Neural cell (in vitro differentiated cells): ENCODE measurements around the gene TFEB. TPM values are rescaled to one million over a fixed set of nuclear protein-coding genes. Genes with fewer than 3 reads are reported as not detected.

ENCODE experiments used
- H2AFZ ChIP-seq: fragments of 200-600, 300-800 bp; sonication (generic), shearing (Covaris generic); 2 replicates; pipeline ENCODE4 v1.6.0; 2014; ENCODE audit warnings: low read depth, mild to moderate bottlenecking, antibody characterized with exemption, low read length, moderate library complexity
- H3F3A ChIP-seq: fragments of 200-600 bp; shearing (Covaris generic); 2 replicates; pipeline ENCODE4 v1.6.1; 2016; ENCODE audit warnings: mild to moderate bottlenecking, moderate library complexity, mixed read lengths, antibody characterized with exemption, low read length; ENCODE audit not compliant: insufficient read depth, poor library complexity, severe bottlenecking
- H3K27ac ChIP-seq: fragments of 200-600, 300-800 bp; sonication (generic), shearing (Covaris generic); 2 replicates; pipeline ENCODE4 v1.5.1; 2014; ENCODE audit warnings: mild to moderate bottlenecking, low read length, moderate library complexity
- H3K27me3 ChIP-seq: fragments of 300-800, 200-600 bp; sonication (generic), shearing (Covaris generic); 2 replicates; pipeline ENCODE4 v1.6.0; 2014; ENCODE audit warnings: mild to moderate bottlenecking, low read depth, low read length, moderate library complexity; ENCODE audit not compliant: insufficient read depth
- H3K36me3 ChIP-seq: fragments of 300-800, 200-600 bp; sonication (generic), shearing (Covaris generic); 2 replicates; pipeline ENCODE4 v1.5.1; 2014; ENCODE audit warnings: mild to moderate bottlenecking, antibody characterized with exemption, low read length, moderate library complexity; ENCODE audit not compliant: insufficient read depth
- H3K4me2 ChIP-seq: fragments of 300-800, 200-600 bp; sonication (generic), shearing (Covaris generic); 2 replicates; pipeline ENCODE4 v1.6.0; 2014; ENCODE audit warnings: mild to moderate bottlenecking, low read length
- H3K4me3 ChIP-seq: fragments of 300-800, 200-600 bp; sonication (generic), shearing (Covaris generic); 2 replicates; pipeline ENCODE4 v1.5.1; 2014; ENCODE audit warnings: mild to moderate bottlenecking, low read length, moderate library complexity
- H3K79me2 ChIP-seq: fragments of 200-600 bp; shearing (Covaris generic); replicated peaks from 2 replicates; pipeline ENCODE4 v1.6.0; 2014; ENCODE audit warnings: mild to moderate bottlenecking, low read length, moderate library complexity; ENCODE audit not compliant: insufficient read depth
- H3K9ac ChIP-seq: fragments of 300-800, 200-600 bp; sonication (generic), shearing (Covaris generic); 2 replicates; pipeline ENCODE4 v1.6.1; 2016; ENCODE audit warnings: mild to moderate bottlenecking, low read length, mixed read lengths
- H3K9me2 ChIP-seq: fragments of 200-600 bp; shearing (Covaris generic); 2 replicates; pipeline ENCODE4 v1.6.1; 2016; ENCODE audit warnings: mild to moderate bottlenecking, low read length, mixed read lengths; ENCODE audit not compliant: insufficient read depth
- H3K9me3 ChIP-seq: fragments of 200-600, 300-800 bp; sonication (generic), shearing (Covaris generic); 2 replicates; pipeline ENCODE4 v1.6.1; 2016; ENCODE audit warnings: mild to moderate bottlenecking, mixed run types, low read length, moderate library complexity, mixed read lengths
- H4K20me1 ChIP-seq: fragments of 200-600 bp; shearing (Covaris generic); 2 replicates; pipeline ENCODE4 v1.6.1; 2016; ENCODE audit warnings: mild to moderate bottlenecking, mixed run types; ENCODE audit not compliant: insufficient read depth
- EP300 ChIP-seq: fragments of 450-650 bp; conservative IDR thresholded peaks from 2 replicates; pipeline ENCODE4 v1.6.1; 2014; ENCODE audit warnings: antibody characterized with exemption, mild to moderate bottlenecking, moderate library complexity; ENCODE audit not compliant: poor library complexity, severe bottlenecking
- EZH2 ChIP-seq: fragments of 200-600, 300-800 bp; shearing (Covaris generic), sonication (generic); IDR thresholded peaks from 2 replicates; pipeline ENCODE4 v1.6.1; 2014; ENCODE audit warnings: antibody characterized with exemption, low read length, borderline replicate concordance, mild to moderate bottlenecking; ENCODE audit not compliant: insufficient read depth, poor library complexity, severe bottlenecking
- MXI1 ChIP-seq: fragments of 450-650 bp; conservative IDR thresholded peaks from 2 replicates; pipeline ENCODE4 v1.6.1; 2014; ENCODE audit warnings: antibody characterized with exemption, mild to moderate bottlenecking; ENCODE audit not compliant: poor library complexity, severe bottlenecking
- POLR2AphosphoS5 ChIP-seq: IDR thresholded peaks from 2 replicates; pipeline ENCODE4 v1.6.1; 2012
- RAD21 ChIP-seq: fragments of 450-650 bp; conservative IDR thresholded peaks from 2 replicates; pipeline ENCODE4 v1.6.1; 2014; ENCODE audit warnings: antibody characterized with exemption, mild to moderate bottlenecking, moderate library complexity
- SMC3 ChIP-seq: fragments of 450-650 bp; conservative IDR thresholded peaks from 2 replicates; pipeline ENCODE4 v1.6.1; 2014; ENCODE audit warnings: antibody characterized with exemption, mild to moderate bottlenecking, moderate library complexity; ENCODE audit not compliant: poor library complexity
- TAF1 ChIP-seq: IDR thresholded peaks from 2 replicates; pipeline ENCODE4 v1.6.1; 2012; ENCODE audit warnings: low read depth
- polyA plus RNA-seq: library from polyadenylated mRNA; depleted of rRNA; stranded (reverse); fragments of >200 nt; gene quantifications from 2 replicates; pipeline ENCODE4 v1.2.3, GENCODE V29; 2014
- TF ChIP-seq, protein P1 (sequence below): fragments of 450-650 bp; IDR thresholded peaks from 2 replicates; pipeline ENCODE4 v1.5.1; 2014; ENCODE audit warnings: antibody characterized with exemption, mild to moderate bottlenecking, moderate library complexity; ENCODE audit not compliant: poor library complexity, severe bottlenecking
- TF ChIP-seq, protein P2 (sequence below): IDR thresholded peaks from 2 replicates; pipeline ENCODE4 v1.6.1; 2012; ENCODE audit warnings: borderline replicate concordance

Gene TFEB
- polyA plus RNA-seq, 1 donor from 2014 or later: 0.24 TPM

DNA sequence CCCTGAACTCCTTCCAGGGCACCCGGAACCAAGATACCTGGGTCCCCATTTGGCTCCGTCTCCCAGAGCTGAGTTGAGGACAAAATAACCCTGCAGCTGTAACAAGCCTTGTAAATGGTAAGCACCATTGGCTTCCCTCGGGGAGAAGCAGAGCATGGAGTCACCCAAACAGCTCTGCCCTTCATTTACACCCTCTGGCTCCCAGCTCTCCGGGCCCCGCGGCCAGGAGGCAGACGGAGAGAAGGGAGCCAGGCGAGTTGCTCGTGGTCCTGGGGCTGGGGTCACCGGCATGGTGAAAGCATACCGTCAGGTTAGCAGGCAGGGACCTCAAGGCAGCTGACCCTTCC is 2.1 kb downstream of the TFEB start:
- H3K79me2 ChIP-seq: no peaks in the 10 kb centered on the region
- H3K9me3 ChIP-seq: no peaks in the 10 kb centered on the region
- H3K27me3 ChIP-seq: peaks cover 22% of the 10 kb centered on the region
- H3K9me2 ChIP-seq: no peaks in the 10 kb centered on the region
- H2AFZ ChIP-seq: no peak overlapping the region
- TF ChIP-seq POLR2AphosphoS5 (no peak), TAF1 (no peak), SMC3 (no peak), EZH2 (no peak), MXI1 (no peak), RAD21 (no peak), EP300 (no peak)
- TF ChIP-seq, protein P1, sequence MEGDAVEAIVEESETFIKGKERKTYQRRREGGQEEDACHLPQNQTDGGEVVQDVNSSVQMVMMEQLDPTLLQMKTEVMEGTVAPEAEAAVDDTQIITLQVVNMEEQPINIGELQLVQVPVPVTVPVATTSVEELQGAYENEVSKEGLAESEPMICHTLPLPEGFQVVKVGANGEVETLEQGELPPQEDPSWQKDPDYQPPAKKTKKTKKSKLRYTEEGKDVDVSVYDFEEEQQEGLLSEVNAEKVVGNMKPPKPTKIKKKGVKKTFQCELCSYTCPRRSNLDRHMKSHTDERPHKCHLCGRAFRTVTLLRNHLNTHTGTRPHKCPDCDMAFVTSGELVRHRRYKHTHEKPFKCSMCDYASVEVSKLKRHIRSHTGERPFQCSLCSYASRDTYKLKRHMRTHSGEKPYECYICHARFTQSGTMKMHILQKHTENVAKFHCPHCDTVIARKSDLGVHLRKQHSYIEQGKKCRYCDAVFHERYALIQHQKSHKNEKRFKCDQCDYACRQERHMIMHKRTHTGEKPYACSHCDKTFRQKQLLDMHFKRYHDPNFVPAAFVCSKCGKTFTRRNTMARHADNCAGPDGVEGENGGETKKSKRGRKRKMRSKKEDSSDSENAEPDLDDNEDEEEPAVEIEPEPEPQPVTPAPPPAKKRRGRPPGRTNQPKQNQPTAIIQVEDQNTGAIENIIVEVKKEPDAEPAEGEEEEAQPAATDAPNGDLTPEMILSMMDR: no peak
- TF ChIP-seq, protein P2, sequence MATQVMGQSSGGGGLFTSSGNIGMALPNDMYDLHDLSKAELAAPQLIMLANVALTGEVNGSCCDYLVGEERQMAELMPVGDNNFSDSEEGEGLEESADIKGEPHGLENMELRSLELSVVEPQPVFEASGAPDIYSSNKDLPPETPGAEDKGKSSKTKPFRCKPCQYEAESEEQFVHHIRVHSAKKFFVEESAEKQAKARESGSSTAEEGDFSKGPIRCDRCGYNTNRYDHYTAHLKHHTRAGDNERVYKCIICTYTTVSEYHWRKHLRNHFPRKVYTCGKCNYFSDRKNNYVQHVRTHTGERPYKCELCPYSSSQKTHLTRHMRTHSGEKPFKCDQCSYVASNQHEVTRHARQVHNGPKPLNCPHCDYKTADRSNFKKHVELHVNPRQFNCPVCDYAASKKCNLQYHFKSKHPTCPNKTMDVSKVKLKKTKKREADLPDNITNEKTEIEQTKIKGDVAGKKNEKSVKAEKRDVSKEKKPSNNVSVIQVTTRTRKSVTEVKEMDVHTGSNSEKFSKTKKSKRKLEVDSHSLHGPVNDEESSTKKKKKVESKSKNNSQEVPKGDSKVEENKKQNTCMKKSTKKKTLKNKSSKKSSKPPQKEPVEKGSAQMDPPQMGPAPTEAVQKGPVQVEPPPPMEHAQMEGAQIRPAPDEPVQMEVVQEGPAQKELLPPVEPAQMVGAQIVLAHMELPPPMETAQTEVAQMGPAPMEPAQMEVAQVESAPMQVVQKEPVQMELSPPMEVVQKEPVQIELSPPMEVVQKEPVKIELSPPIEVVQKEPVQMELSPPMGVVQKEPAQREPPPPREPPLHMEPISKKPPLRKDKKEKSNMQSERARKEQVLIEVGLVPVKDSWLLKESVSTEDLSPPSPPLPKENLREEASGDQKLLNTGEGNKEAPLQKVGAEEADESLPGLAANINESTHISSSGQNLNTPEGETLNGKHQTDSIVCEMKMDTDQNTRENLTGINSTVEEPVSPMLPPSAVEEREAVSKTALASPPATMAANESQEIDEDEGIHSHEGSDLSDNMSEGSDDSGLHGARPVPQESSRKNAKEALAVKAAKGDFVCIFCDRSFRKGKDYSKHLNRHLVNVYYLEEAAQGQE: no peak
- peak overlapping the region; percentile 65 for H3K4me3 ChIP-seq
- no peak overlapping the region for H3K9ac ChIP-seq
- no peaks in the 10 kb centered on the region for H3F3A ChIP-seq
- H4K20me1 ChIP-seq: no peaks in the 10 kb centered on the region
- no peaks in the 10 kb centered on the region for H3K36me3 ChIP-seq
- no peak overlapping the region for H3K27ac ChIP-seq
- H3K4me2 ChIP-seq: no peak overlapping the region

DNA sequence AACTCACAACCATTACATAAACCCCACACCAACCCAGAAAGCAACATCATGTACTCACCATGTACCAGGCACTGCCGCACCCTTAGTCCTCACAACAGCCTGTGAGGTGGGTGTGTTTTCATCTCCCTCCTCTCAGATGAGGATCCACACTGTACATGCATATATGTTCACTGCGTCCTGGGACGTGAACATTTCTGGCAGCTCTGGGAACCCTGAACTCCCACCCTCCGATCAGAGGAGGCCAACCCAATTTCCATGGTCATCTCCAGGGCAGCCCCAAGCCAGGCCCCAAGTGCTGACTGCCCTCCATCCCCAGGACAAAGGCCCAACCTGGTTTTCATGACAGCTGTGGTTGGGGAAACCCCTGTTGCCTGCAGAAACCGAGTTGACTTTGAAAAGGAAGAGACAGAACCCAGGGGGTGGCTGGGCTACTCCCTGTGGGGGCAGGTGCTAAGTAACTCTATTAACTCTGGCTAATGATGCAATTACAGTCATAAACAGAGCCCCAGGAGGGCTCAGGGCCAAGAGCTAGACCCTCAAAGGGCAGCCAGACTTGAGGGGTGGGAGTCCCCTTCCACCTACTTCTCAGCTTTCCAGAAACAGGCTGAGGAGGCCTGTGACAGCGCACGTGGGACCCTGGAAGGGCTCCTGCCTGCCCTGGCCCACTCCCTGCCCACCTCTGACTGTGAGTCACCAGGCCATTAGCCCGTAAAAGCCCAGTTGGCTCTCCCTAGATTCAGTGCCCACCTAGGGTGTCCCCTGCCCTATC is 2.6 kb downstream of the TFEB start:
- Histone ChIP-seq H3K27ac (no peak overlapping the region), H3K4me2 (no peak overlapping the region), H2AFZ (no peak overlapping the region)

More for the DNA sequence above, 2.6 kb downstream of the TFEB start:
- Histone ChIP-seq H3K9ac (no peak overlapping the region), H3K9me2 (no peaks in the 10 kb centered on the region), H3K4me3 (no peak overlapping the region), H3K27me3 (peaks cover 22% of the 10 kb centered on the region), H3K9me3 (no peaks in the 10 kb centered on the region), H3F3A (no peaks in the 10 kb centered on the region), H3K79me2 (no peaks in the 10 kb centered on the region), H4K20me1 (no peaks in the 10 kb centered on the region), H3K36me3 (no peaks in the 10 kb centered on the region)
- TF ChIP-seq MXI1 (no peak), SMC3 (no peak), RAD21 (no peak), EP300 (no peak), TAF1 (no peak), POLR2AphosphoS5 (no peak), EZH2 (no peak)
- TF ChIP-seq, protein P1: no peak
- TF ChIP-seq, protein P2: no peak
